GM18870 (cell line): ENCODE measurements around the gene FRMD3.

ENCODE experiments used
- ATAC-seq: cut with Tn5 transposase; IDR thresholded peaks from one replicate; pipeline ENCODE4 v1.9.1; 2021; ENCODE audit warnings: moderate library complexity; ENCODE audit not compliant: unreplicated experiment

FRMD3 gene

GRCh38 chr9:83291196-83291595 lies 247.0 kb downstream of the FRMD3 start:
- ATAC-seq, result no peak

GRCh38 chr9:83290692-83291091 lies 247.5 kb downstream of the FRMD3 start:
- no peak for ATAC-seq

GRCh38 chr9:83287021-83287420 lies 251.2 kb downstream of the FRMD3 start:
- no peak for ATAC-seq

GRCh38 chr9:83285445-83286225 lies 252.6 kb downstream of the FRMD3 start:
- ATAC-seq, result no peak

- no peak for ATAC-seq
Measured at GRCh38 chr9:83284746-83285145, 253.5 kb downstream of the FRMD3 start.

GRCh38 chr9:83283528-83283927 lies 254.7 kb downstream of the FRMD3 start:
- ATAC-seq, result no peak

GRCh38 chr9:83281306-83282255 lies 256.6 kb downstream of the FRMD3 start:
- ATAC-seq, result peak; percentile 71

GRCh38 chr9:83280790-83281189 lies 257.4 kb downstream of the FRMD3 start:
- no peak for ATAC-seq

GRCh38 chr9:83280268-83280667 lies 257.9 kb downstream of the FRMD3 start:
- ATAC-seq, result no peak

GRCh38 chr9:83274787-83275186 lies 263.4 kb downstream of the FRMD3 start:
- ATAC-seq, result no peak

GRCh38 chr9:83271665-83272071 lies 266.5 kb downstream of the FRMD3 start:
- no peak for ATAC-seq

GRCh38 chr9:83270116-83270515 lies 268.1 kb downstream of the FRMD3 start:
- ATAC-seq, result no peak

GRCh38 chr9:83267741-83268140 lies 270.5 kb downstream of the FRMD3 start:
- no peak for ATAC-seq

GRCh38 chr9:83266666-83267496 lies 271.3 kb downstream of the FRMD3 start:
- no peak for ATAC-seq

- ATAC-seq, result no peak
Measured at GRCh38 chr9:83266331-83266665, 271.9 kb downstream of the FRMD3 start.

- ATAC-seq, result no peak
Measured at GRCh38 chr9:83264315-83264714, 273.9 kb downstream of the FRMD3 start.

- no peak for ATAC-seq
Measured at GRCh38 chr9:83259558-83259957, 278.6 kb downstream of the FRMD3 start.

- ATAC-seq, result no peak
Measured at GRCh38 chr9:83257937-83258891, 280.0 kb downstream of the FRMD3 start.

GRCh38 chr9:83247732-83248131 lies 290.5 kb downstream of the FRMD3 start:
- peak; percentile 81 for ATAC-seq
